Spleen (tissue), 7 donors: Measurements from ENCODE around the gene CMKLR1.

Source experiments
- POLR2A ChIP-seq, 3 donors: fragments of 450-650 bp; IDR thresholded peaks; one replicate each; pipeline ENCODE4 v1.5.1; 2017; ENCODE audit warnings: antibody characterized with exemption in 3 of 3, mild to moderate bottlenecking in 1 of 3
- POLR2AphosphoS5 ChIP-seq, 3 donors: sonication (generic); formaldehyde crosslinking; IDR thresholded peaks; one replicate each; pipeline ENCODE4 v1.5.1; 2017; ENCODE audit warnings: antibody characterized with exemption in 3 of 3
- TF ChIP-seq, protein P1 (sequence below), 11 experiments: fragments of 200-600 bp in 7 of 11; fragments of 450-650 bp in 4 of 11; sonication (generic) in 4 of 11; IDR thresholded peaks in 8 of 11; conservative IDR thresholded peaks in 3 of 11; 1 replicate in 7 of 11; 2 replicates in 4 of 11; pipeline versions ENCODE4 v1.4.0 to v1.8.0; 2016 to 2021; ENCODE audit warnings: antibody characterized with exemption in 11 of 11, inconsistent platforms in 4 of 11, mild to moderate bottlenecking in 1 of 11
- donor health status: DM: no; HTN: no; CAD: no; lungs with moderate emphysema.
- donor health status: DM: no; HTN: no; CAD: no.
- donor health status: DM: no; HTN: no; CAD: no.

DNA sequence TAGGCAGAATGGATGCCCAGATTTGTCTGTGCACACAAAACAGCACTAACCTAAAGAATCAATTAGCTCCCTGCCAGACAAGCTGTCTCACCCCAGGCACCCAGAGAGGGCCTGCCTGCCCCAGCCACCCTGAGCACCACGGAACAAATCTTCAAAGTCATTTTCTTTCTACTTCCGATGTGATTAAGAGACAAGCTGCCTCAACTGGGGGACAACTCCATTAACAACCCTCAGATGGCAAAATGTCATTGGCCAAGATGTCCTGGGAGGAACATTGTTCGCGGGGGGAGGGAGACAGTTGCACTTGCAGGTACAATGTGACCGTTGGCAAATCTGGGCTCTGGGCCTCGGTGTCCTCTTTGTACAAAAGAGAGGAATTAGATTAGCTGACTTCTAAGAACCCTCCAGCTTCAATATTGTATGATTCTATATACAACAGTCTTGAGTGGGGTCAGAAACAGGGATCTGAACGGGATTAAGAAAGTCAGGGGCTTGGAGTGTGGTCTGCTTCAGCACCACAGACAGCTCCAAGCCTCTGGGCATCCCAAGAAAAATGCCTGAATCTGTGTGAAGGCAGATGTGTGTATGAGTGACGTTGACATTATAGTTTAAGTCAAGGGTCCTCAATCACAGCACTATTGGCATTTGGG lies 42.8 kb upstream of the CMKLR1 start:
- TF ChIP-seq, protein P1, sequence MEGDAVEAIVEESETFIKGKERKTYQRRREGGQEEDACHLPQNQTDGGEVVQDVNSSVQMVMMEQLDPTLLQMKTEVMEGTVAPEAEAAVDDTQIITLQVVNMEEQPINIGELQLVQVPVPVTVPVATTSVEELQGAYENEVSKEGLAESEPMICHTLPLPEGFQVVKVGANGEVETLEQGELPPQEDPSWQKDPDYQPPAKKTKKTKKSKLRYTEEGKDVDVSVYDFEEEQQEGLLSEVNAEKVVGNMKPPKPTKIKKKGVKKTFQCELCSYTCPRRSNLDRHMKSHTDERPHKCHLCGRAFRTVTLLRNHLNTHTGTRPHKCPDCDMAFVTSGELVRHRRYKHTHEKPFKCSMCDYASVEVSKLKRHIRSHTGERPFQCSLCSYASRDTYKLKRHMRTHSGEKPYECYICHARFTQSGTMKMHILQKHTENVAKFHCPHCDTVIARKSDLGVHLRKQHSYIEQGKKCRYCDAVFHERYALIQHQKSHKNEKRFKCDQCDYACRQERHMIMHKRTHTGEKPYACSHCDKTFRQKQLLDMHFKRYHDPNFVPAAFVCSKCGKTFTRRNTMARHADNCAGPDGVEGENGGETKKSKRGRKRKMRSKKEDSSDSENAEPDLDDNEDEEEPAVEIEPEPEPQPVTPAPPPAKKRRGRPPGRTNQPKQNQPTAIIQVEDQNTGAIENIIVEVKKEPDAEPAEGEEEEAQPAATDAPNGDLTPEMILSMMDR (IDR thresholded peaks at IDR 0.05 in 8 of 11, conservative IDR thresholded peaks at IDR 0.05 in 3 of 11), result no peak
- no peak for TF ChIP-seq POLR2AphosphoS5 (IDR thresholded peaks at IDR 0.05)
- TF ChIP-seq POLR2A (IDR thresholded peaks at IDR 0.05), result no peak
